Hypothalamus (tissue), 51 donors: Measurements from ENCODE around the gene VKORC1L1.
"Not testable (repeated sequence)": the region's sequence is repeated elsewhere in the genome, so short reads cannot be mapped to it uniquely, and the experiment has no call there.

ENCODE experiments used
- DNase-seq, 51 donors: peaks; one replicate each; lab custom pipeline; 2025; lab: John Stamatoyannopoulos, UW

The VKORC1L1 gene

GRCh38 chr7:65880242-65880641 is 7.4 kb downstream of the VKORC1L1 start:
- DNase-seq, result not testable (repeated sequence)

DNA sequence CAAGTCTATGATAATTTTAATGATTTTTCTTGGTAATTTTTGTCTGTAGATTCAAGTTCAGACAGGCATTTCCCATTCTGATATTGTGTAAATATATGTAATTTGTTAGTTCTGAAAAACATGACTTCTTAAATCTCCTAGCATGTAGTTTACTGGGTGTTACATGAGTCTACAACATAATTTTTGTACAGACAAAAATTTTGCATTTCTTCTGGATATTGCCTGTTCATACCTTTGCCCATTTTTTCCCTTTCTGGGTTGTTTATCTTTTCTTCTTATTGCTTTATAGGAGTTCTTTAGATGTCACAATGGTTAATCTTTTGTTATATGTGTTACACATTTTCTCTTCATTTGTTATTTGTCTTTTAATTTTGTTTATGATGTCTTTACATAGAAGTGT is 12.1 kb downstream of the VKORC1L1 start:
- DNase-seq, result not testable (repeated sequence)

- not testable (repeated sequence) for DNase-seq
These were observed 12.7 kb downstream of the VKORC1L1 start for GRCh38 chr7:65885533-65885932.

GRCh38 chr7:65888434-65889156 is 15.7 kb downstream of the VKORC1L1 start:
- not testable (repeated sequence) for DNase-seq

DNA sequence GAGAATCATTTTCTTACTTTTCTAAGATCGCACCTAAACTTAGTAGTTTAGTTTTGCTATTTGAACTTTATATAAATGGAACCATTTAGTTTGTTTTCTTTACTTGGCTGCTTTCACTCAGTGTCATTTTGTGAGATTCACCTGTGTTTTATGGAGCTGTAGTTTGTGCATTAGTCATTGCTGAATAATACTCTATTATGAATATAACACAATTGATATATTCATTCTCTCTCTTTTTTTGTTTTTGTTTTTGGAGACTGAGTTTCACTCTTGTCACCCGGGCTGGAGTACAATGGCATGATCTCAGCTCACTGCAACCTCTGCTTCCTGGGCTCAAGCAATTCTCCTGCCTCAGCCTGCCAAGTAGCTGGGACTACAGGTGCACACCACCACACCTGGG is 16.8 kb downstream of the VKORC1L1 start:
- DNase-seq, result not testable (repeated sequence)

GRCh38 chr7:65892161-65892560 is 19.3 kb downstream of the VKORC1L1 start:
- no peak for DNase-seq

DNA sequence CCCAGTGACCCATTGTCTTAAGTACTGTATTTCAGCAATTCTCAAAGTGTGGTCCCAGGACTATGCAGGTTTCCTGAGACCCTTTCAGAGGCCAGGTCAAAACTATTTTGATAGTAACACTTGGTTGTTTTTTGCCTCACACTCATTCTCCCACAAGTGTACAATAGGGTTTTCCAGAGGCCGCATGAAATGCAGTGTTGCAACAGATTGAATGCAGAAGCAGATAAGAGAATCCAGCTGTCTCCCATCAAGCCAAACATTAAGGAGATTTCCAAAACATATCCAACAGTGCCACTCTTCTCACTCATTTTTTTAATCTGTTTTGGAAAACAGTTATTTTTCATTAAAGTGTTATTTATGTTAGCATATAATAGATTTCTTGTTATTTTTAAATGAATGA is 20.0 kb downstream of the VKORC1L1 start:
- DNase-seq, result no peak

DNA sequence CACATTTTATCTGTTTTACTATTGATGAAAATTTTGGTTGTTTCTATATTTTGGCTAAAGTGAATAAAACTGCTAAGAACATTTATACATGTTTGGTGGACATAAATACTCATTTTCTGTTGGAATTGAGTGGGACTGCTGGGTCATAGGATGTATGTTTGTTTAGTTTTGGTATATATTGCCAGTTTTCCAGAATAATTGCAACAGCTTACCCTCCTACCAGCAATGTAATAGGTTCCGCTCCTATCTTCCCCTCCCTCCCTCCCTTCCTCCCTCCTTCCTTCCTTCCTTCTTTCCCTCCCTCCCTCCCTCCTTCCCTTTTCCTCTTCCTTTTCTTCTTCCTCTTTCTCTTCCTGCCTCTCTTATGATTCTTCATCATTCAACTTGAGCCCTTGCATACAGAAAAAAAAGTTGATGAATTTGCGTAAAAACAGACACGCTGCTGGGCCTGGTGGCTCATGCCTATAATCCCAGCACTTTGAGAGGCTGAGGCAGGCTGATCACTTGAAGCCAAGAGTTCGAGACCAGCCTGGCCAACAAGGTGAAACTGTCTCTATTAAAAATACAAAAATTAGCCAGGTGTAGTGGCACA is 23.5 kb downstream of the VKORC1L1 start:
- DNase-seq, result no peak

DNA sequence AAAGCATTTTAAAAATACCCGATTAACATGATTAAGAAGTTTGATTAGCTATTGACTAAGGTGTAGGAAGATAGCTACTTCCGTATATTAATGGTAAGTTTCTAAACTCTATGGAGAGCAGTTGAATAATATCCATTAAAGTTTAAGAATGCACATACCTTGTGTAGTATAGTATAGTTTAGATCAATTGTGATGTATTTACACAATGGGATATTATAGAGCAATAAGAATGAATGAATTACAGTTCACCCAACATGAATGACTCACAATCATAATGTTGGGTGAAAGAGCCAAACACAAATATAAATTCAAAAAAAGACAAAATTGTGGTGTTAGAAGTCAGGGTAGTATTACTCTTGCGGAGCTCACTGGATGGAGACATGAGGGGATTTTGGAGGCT is 24.4 kb downstream of the VKORC1L1 start:
- DNase-seq, result not testable (repeated sequence)

GRCh38 chr7:65898677-65899447 is 26.0 kb downstream of the VKORC1L1 start:
- not testable (repeated sequence) for DNase-seq

DNA sequence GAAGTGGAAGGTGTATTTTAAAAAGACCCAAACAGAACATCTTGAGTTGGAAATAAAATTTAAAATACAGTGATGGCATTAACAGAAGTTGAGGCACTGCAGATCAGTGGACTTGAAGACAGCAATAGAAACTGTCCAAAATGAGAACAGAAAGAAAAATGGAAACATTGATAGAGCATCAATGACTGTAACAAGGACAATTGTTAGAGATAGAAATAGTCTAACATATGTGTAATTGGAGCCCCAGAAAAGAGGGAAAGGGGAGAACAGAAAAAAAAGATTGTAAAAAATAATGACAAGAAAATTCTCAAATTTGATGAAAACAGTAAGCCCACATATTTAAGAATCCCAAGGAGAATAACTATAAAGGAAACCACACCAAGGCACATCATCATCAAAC is 29.4 kb downstream of the VKORC1L1 start:
- DNase-seq, result no peak

DNA sequence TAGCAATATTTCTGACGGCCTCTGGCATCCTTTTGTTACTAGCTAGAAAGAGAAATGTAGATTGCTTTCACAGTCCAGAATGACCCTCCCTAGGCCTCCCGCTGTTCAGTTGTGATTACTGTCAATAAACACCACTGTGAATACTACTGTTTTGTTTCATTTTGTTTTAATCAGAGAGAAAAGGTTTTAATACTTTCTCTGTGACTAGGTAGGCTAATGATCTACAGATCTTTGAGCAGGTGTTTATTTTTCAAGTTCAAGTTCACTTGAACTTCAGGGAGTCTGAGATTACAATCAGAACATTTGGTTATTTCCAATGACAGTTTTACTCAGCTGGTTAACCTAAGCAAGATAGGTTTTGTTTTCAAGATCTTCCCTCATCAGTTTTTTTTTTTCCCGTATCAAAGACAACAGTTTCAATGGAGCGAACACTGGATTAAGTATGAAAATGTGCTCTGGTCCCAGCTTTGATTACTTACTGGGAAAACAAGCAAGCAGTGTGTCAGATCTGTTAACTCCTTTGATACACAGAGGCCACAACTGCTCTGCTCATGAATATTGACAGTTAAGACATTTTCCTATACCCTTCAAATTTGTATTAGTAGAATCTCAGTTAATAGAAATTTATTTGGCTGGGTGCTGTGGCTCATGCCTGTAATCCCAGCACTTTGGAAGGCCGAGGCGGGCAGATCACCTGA is 34.8 kb downstream of the VKORC1L1 start:
- DNase-seq, result no peak

GRCh38 chr7:65910237-65910636 is 37.4 kb downstream of the VKORC1L1 start:
- no peak for DNase-seq

DNA sequence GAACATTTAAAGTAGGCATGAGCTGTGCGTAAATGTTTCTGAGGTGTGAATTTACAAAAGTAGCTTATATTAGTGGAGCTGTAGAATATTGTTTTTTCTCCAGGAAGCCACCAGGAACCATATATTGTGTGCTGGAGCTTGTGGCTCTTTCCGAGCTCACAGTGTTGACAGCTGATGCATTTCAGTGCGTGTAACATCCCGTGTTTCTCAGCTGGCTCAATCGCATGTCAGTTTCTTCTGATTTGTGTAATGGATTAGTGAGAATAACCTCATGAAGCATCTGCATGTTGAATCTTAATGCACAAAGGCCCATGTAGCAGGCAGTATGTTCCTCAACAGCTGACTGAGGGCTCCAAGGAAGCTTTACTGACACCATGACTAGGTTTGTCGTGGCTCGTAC is 39.4 kb downstream of the VKORC1L1 start:
- DNase-seq, result no peak

- DNase-seq, result no peak
These were observed 43.2 kb downstream of the VKORC1L1 start for GRCh38 chr7:65915921-65916657.

DNA sequence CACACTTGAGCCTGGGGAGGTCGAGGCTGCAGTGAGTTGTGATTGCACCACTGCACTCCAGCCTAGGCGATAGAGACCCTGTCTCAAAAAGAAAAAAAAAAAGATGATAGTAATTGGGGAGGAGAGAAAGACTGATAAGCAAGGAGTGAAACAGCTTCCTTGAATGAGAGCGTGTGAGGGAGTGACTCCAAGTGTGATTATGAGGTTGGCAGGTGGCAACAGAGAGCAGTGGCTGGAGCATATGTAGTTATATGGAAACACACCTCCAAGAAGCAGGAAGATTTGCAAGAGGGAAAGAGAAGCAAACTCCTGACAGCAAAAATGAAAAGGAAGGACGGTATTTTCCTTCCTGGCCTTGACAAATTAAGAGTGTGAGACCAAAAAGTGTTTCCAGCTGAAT is 50.4 kb downstream of the VKORC1L1 start:
- DNase-seq, result no peak

- no peak for DNase-seq
These were observed 51.3 kb downstream of the VKORC1L1 start for GRCh38 chr7:65924193-65924592.

DNA sequence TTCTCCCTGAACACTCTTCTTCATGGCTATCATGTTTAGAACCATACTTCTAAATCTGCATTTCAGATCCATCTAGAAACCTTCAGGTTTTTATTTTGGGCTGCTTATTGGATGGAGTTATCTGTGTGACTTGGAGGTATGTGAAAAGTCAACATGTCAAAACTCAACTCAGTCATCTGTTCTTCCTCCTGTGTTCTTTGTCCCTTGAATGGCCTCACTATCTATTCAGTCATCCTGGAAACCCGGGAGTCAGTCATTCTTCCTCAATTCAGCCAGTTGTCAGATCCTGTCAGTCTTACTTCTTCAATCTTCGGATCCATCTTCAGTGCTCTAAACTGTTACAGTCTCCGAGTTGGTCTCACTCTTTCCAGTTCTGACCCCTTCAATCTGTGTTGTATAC is 52.2 kb downstream of the VKORC1L1 start:
- DNase-seq, result no peak

DNA sequence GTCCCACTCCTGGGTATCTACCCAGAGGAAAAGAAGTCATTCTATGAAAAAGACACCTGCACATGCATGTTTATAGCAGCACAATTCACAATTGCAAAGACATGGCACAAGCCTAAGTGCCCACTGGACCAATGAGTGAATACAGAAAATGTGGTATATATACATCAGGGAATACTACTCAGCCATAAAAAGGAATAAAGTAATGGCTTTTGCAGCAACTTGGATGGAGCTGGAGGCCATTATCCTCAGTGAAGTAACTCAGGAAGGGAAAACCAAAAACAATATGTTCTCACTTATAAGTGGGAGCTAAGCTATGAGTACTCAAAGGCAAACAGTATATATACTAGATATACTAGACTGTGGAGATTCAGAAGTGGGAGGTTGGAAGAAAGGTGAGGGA is 53.7 kb downstream of the VKORC1L1 start:
- no peak for DNase-seq
